Omental fat pad (tissue), 4 donors: ENCODE data around the gene RUBCN. TPM values are rescaled to one million over a fixed set of nuclear protein-coding genes. Genes with fewer than 3 reads are reported as not detected.
A peak's percentile ranks its signal among the peaks of the same experiment; 100 is the strongest.
"Not testable (repeated sequence)": the region's sequence is repeated elsewhere in the genome, so short reads cannot be mapped to it uniquely, and the experiment has no call there.

Source experiments
- ATAC-seq: fragments of 150-250 bp; one replicate; pipeline ENCODE4 v1.9.1; 2016; ENCODE audit warnings: mild to moderate bottlenecking, moderate library complexity; ENCODE audit not compliant: low FRiP score
- DNase-seq: peaks from one replicate; pipeline ENCODE4 v3.0.0-alpha.2; 2019; ENCODE audit warnings: low spot score
- total RNA-seq, 4 donors: library from RNA; depleted of rRNA; stranded (reverse); fragments of >200 nt; gene quantifications; one replicate each; pipeline ENCODE4 v1.1.0, GENCODE V29; 2016

Gene RUBCN
- total RNA-seq, 4 donors from 2014 or later = 23.6 to 69.5 (median 39.4) TPM

DNA sequence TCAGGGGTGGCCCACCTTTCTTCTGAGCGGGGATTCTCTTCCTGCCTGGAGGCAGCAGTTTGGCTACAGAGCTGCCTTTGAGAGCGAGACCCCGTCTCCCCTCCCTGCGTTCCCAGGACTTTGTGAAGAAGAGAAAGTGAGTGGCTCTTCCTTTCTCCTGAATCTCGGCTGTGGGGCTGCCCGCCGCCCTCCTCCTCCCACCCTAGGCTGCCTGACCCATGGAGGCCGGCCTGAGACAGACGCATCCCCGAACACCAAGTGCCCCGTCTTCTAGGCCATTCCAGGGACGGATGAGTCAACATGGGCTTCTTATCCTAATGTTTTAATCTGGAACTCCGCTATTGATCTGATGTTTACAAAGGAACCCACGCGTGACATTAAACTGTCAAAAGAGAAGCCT is 74.8 kb downstream of the RUBCN start:
- not testable (repeated sequence) for ATAC-seq, DNase-seq

DNA sequence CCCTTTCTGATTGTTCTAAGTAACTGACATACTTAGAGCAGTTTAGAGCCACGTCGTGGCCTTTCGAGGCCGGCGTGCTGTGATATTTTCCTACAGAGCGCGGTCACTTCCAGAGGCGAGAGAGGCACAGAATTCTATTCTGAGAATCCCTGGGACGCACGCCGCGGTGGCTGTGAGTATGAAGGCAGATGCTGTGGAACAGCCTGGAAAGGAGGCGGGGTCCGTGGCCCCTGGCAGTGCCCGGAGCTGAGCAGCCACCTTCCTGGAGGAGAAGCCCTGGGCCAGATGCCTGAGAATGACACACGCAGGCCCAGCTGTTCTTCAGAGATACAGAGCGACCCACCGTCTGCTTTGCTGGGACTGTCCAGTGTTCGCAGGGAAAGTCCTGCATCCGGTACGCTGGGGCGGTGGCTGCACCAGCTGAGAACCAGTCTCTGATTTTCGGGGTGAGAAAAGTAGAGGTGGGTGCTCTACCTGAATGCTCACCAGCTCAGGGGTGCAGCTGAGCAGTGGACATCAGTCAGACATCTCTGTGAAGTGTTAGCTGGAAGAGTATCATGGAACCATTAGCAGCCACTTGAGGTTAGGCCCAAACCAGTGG is 75.4 kb downstream of the RUBCN start:
- ATAC-seq, DNase-seq: not testable (repeated sequence)

DNA sequence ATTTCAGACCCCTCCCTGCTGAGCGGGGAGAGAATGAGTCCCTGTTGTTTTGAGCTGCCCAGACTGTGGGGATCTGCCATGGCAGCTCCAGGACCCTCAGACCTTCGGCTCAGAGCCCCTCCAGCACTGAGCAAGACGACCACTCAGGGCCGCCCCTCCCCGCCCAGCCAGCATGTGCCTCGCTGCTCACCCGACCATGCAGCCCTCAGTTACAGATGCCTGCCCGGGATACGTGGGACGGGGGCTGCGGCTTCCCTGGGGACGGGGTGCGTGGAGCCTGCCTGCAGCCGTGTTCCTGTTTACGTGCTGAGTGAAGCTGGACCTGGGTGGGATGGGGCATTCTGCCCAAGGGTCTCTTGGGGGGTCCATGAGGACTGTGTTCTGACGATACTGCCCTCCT is 77.0 kb downstream of the RUBCN start:
- not testable (repeated sequence) for DNase-seq, ATAC-seq

DNA sequence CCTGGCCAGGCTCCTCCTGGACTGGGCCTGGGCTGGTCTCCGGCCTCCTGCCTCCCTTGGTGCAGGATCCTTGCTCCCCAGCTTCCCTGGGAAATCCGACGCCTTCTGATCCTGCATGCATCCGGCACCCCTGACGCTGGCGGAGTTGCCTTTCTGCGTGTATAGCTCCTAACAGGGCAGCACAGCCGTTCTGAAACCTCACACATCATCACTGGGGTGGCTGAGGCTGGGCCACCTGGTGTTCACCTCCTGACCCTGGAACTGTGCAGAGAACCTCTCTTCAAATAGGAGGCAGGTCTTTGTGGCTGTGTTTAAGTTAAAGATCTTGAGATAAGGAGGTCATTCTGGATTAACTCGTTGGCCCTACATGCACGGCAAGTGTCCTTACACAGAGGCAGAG is 77.6 kb downstream of the RUBCN start:
- ATAC-seq, DNase-seq: not testable (repeated sequence)

DNA sequence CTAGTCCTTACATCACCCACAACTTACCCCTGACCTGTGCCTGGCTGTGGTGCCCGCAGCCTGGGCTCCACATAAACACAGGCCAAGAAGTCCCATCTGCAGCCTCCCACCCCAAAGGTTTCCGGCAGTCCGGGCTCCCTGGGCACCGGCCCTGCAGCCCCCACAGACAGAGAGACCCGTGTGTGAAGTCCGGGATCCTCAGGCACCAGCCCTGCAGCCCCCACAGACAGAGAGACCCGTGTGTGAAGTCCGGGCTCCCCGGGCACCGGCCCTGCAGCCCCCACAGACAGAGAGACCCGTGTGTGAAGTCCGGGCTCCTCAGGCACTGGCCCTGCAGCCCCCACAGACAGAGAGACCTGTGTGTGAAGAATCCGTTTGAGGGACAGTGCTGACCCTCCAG is 78.0 kb downstream of the RUBCN start:
- not testable (repeated sequence) for ATAC-seq, DNase-seq

DNA sequence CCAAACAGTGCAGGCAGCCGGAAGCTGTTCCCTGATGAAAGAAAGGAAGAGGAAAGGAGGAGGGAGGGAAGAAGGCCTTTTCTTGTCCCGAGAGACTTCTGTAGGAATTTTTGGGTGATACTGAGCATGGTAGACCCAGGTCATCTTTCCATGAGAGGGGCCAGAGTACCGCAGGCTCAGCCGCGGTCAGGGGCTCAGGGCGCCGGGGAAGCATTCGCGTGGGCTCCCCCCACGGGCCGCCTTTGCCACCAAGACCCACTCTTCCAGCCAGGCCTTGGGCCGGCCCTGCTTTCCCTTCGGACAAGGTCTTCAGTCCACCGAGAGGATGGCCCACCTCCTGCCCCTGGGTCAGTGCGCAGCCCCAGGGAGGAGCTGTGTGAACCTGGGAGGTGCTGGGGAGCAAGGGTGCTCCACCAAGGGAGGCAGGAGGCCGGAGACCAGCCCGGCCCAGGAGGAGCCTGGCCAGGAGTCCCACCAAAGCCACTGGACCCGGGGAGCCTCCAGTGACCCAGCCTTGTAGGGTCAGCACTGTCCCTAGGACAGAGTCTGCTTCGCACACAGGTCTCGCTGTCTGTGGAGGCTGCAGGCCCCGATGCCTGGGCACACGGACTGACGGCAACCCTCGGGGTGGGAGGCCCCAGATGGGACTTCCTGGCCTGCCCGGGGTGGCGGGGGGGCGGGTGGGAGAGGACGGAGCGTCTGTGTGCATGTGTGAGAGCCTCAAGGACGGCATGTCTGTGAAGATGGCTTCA is 79.0 kb downstream of the RUBCN start:
- not testable (repeated sequence) for DNase-seq, ATAC-seq

DNA sequence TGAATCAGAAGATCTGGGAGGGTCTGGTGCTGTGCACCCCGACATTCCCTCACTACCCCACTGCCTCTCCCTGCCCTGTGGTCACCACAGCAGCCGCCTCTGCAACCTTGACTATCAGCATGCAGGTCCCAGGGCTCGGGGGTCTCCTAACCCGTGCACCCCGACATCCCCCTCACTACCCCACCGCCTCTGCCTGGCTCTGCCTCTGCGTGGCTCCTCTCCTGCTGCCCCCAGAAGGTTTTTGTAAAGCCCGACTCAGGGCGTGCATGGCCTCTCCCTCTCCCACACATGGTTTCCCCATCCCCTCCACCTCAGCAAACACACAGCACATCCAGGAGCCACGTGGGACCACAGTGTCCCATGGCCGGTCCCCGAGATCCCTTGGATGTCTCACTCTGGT is 79.7 kb downstream of the RUBCN start:
- ATAC-seq, DNase-seq: not testable (repeated sequence)

DNA sequence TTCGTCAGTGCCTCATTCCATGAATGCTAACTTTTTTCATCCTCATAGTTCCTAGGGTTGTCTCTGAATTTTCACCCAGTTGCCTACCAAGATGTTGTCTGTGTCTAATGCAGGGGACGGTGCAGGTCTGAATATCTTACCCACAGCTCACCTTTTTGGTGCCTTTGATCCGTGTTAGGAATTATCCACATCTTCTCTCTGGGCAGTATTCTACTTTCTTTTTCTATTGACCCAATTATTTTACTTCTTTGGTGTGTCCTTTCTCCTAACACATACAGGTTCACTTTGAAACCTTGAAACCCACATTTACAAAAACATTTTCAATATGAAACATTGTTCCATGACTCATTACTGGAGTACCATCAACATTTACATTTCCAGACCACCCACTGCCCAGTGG is 80.6 kb downstream of the RUBCN start:
- DNase-seq, ATAC-seq: not testable (repeated sequence)

DNA sequence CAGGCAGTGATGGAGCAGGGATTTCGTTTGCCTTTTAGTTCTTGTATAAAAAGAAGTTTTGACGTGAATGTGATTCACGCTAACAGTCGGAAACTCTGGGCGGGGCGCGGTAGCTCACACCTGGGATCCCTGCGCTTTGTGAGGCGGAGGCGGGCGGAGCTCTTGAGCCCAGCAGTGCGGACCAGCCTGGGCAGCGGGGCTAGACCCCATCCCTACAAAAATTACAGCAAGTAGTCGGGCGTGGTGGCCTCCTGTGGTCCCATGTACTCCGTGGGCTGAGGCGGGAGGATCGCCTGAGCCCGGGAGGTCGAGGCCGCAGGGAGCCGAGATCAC is 81.7 kb downstream of the RUBCN start:
- ATAC-seq = peak; percentile 23
- DNase-seq = not testable (repeated sequence)

DNA sequence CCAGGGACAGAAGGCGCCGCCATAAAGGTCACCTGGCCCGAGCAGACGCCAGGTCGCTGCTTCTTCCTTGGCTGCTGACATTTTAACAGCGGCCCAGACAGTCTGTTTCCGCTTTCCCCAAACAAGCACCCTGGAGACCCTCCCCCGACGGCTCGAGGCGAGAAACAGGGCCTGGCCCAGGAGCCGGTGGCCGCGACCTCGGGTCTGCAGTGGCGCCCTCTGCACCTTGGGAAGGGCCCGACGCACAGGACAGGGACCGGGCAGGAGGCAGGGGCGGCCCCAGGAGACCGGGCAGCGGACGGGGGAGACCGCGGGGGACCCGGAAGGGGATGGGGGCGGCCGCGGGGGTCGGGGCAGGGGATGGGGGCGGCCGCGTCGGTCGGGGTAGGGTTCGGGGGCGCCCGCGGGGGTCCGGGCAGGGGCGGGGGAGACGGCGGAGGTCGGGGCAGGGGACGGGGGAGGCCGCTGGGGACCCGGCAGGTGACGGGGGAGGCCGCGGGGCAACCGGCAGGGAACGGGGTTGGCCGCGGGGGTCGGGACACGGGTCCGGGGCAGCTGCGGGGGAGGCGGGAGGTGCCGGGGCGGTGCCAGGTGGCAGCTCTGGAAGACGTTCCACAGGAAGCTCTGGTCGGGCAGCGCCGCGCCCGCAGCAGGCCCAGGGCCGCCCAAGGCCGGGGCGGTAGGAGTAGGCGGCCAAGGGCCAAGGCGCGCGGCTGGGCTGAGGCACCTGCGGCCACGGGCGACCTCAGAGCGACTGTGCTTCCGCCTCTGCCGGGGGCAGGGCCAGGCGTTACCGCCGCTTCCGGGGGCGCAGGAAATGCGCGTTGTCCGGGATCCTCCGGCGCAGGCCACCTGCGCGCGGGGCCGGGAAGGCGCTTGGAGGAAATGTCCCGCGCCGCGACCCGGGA is 82.4 kb downstream of the RUBCN start:
- not testable (repeated sequence) for DNase-seq
- ATAC-seq = peak; percentile 97

DNA sequence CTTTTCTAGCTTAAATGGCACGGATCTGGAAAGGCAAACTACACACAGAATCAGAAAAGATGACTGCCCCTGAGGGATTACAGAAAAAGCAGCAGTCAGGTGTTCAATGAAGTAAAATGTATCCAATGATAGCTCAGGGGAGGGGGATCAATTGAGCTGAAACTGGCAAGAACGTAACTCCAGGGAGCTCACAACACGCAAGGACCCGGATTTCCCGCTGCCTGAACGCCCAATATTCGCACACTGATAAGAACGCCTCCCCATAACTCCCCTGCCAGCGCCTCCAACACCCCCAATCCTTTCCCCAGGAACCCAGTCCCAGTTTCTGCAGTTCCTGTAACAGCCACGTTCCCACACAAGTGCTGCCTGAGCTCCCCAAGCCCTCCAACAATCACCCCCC is 83.8 kb downstream of the RUBCN start:
- not testable (repeated sequence) for DNase-seq, ATAC-seq

DNA sequence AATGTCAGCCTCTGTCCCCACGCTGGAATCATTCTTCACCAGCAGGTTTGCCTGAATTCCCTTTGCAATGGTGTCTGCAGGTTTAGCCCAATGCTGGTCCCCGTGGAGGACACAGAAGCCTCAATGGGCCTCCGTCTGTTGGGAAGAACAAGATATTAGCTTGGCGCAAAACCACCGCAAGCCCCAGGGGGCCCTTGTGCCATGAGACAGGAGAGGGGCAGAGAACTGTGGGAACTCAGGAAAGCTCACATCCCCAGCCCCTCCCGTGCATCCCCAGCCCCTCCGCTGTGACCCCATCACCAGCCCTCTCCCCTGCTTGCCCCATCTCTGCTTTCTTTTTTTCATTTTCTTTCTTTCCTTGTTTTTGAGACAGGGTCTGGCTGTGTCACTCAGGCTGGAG is 89.1 kb downstream of the RUBCN start:
- ATAC-seq, DNase-seq: not testable (repeated sequence)

DNA sequence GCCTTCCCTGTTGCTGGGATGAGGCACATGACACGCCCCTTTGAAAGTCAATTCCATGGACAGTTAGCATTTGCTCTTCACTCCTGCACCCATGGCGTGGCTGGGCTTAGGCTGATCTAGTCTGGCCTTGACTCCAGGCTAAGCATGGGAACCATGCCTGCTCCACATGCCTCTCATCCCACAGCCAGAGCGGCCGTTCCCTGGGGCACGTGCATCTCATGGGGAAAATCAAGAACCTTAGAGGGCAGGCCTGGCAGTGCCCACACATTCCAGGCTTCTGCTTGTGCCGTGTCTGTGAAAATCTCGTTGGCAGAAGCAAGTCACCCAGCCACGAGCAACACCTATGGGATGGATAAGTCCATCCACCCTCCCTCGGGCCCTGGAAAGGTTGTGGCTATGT is 89.5 kb downstream of the RUBCN start:
- ATAC-seq, DNase-seq: not testable (repeated sequence)

DNA sequence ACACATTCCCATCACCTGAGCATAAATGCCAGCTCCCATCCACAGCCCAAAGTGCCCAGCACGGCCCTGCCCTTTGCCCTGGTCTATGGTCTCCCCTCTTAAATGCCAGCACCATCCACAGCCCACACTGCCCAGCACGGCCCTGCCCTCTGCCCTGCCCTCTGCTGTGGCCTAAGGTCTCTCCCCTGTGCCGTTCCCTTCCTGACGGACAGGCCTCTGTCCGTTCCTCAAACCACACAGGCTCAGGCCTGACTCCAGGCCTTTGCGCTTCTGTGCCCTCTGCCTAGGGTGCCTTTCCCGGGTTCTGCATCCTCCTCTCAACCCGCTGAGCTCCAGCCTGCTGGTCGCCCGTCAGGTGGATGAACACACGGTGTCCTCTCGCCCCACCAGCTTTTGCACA is 90.4 kb downstream of the RUBCN start:
- ATAC-seq, DNase-seq: not testable (repeated sequence)

DNA sequence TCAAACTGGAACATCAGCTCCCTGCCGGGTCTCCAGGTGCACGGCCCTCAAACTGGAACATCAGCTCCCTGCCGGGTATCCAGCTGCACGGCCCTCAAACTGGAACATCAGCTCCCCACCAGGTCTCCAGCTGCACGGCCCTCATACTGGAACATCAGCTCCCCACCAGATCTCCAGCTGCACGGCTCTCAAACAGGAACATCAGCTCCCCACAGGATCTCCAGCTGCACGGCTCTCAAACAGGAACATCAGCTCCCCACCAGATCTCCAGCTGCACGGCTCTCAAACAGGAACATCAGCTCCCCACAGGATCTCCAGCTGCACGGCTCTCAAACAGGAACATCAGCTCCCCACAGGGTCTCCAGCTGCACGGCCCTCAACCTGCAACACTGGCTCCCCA is 99.1 kb downstream of the RUBCN start:
- not testable (repeated sequence) for DNase-seq, ATAC-seq

DNA sequence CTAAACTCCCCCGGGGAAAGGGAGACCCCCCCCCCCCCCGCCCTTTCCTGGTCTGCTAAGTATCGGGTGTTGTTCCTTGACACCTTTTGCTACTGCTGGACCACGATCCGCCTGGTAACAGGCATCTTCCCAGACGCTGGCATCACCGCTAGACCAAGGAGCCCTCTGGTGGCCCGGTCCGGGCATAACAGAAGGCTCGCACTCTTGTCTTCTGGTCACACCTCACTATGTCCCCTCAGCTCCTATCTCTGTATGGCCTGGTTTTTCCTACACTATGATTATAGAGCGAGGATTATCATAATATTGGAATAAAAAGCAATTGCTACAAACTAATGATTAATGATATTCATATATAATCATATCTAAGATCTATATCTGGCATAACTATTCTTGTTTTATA is 104.7 kb downstream of the RUBCN start:
- ATAC-seq, DNase-seq: not testable (repeated sequence)

DNA sequence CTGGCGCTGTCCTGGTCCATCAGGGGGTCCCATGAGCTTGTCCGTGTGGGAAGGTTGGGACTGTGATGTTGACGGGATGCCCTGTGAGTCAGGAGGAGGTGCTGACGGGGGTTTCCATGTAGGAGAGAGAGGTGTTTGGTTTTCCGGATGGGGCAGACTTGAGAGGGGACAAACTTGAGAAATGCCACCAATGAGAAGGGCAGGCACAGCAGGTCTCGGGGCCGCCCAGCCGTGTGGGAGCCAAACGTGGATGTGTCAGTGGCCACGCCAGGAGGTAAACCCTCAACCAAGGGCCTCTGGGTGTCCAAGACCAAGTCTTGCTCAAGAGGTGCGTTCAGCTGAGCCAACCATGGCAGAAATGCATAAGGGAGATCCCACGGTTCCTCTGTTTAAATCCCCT is 105.9 kb downstream of the RUBCN start:
- not testable (repeated sequence) for ATAC-seq, DNase-seq

DNA sequence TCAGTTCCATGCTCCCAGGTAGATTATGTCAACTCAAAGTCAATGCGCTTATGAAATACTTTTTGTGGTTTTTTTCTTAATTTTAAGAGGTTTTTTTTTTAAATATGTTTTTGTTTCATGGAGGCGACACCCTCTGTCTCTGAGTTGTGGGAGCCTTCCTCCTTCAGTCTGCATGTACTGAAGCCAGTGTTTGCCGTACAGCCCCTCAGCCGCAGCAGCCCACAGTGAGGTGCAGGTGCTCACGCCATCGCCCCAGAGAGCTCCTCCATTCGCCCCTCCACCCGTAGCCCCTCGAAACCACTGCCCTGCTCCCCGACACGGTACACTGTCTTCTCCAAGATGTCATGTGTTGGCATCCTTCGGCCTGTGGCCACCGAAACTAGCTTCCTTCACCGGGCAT is 107.4 kb downstream of the RUBCN start:
- DNase-seq, ATAC-seq: not testable (repeated sequence)

DNA sequence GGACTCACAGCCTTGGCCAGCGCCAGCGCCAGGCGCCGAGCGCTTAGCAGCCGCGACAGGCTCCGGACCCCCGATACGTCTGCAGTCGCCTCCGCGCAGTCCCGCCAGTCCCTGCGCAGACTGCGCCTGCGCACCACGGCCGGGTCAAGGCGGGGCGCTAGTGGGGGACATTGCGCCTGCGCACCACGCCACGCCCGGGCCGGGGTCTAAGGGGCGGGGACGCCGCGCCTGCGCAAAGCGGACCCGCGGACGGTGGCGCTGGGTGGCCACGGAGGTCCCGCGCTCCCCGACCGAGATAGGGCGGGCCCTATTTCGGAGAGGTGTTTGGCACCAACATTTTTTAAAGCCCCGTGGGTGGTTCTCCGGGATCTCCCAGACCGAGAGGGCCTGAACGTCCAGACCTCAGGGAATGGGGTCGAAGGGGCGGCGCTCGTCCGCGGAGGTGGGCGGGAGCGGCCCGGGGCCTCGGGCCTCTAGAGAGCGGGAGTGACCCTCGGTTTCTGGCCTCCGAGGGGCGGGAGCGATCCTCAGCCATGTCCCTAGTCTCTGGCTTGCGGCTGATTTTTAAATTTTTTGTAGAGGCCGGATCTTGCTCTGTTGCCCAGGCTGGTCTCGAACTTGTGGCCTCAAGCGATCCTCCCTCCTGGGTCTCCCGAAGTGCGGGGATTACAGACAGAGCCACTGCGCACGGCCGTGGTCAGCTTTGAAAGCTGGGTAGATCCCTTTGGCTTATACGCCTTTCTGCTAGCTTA is 108.8 kb downstream of the RUBCN start:
- peak; percentile 66 for DNase-seq

More for the DNA sequence above, 108.8 kb downstream of the RUBCN start:
- peak; percentile 89 for ATAC-seq
